SU-DHL-6 (cell line): ENCODE measurements around the gene MIS18BP1.

ENCODE experiments used
- H2AFZ ChIP-seq: fragments of 200-600 bp; sonication (generic); 2 replicates; pipeline ENCODE4 v1.6.1; 2014; ENCODE audit warnings: low read depth, mild to moderate bottlenecking, moderate library complexity, mixed read lengths, antibody characterized with exemption, low read length; ENCODE audit not compliant: severe bottlenecking
- H3F3A ChIP-seq: fragments of 200-600 bp; shearing (Covaris generic); 2 replicates; pipeline ENCODE4 v1.6.0; 2016; ENCODE audit warnings: antibody characterized with exemption, mild to moderate bottlenecking; ENCODE audit not compliant: insufficient read depth
- H3K27ac ChIP-seq: fragments of 200-600 bp; sonication (generic); 2 replicates; pipeline ENCODE4 v1.5.1; 2016; ENCODE audit warnings: low read depth, mild to moderate bottlenecking, low read length, moderate library complexity, mixed read lengths
- H3K27me3 ChIP-seq: fragments of 200-600 bp; sonication (generic), shearing (Covaris generic); 2 replicates; pipeline ENCODE4 v1.6.0; 2014; ENCODE audit warnings: mild to moderate bottlenecking, low read length
- H3K36me3 ChIP-seq: fragments of 200-600 bp; sonication (generic); 2 replicates; pipeline ENCODE4 v1.6.1; 2014; ENCODE audit warnings: mild to moderate bottlenecking, low read length, mixed read lengths
- H3K4me2 ChIP-seq: fragments of 300-600, 200-600 bp; shearing (Covaris generic), sonication (generic); 2 replicates; pipeline ENCODE4 v1.6.0; 2014; ENCODE audit warnings: low read length, low read depth, mild to moderate bottlenecking; ENCODE audit not compliant: poor library complexity, severe bottlenecking
- H3K4me3 ChIP-seq: fragments of 200-600 bp; sonication (generic); 2 replicates; pipeline ENCODE4 v1.5.1; 2014; ENCODE audit warnings: antibody characterized with exemption, low read length, mild to moderate bottlenecking, mixed read lengths; ENCODE audit not compliant: insufficient read depth, poor library complexity, severe bottlenecking
- H3K79me2 ChIP-seq: fragments of 200-600 bp; sonication (generic); 2 replicates; pipeline ENCODE4 v1.6.1; 2014; ENCODE audit warnings: mild to moderate bottlenecking, low read length, moderate library complexity; ENCODE audit not compliant: insufficient read depth
- H3K9ac ChIP-seq: fragments of 200-600 bp; sonication (generic); 2 replicates; pipeline ENCODE4 v1.7.0; 2014; ENCODE audit warnings: mild to moderate bottlenecking, low read length
- H3K9me2 ChIP-seq: fragments of 200-600 bp; sonication (generic); replicated peaks from 2 replicates; pipeline ENCODE4 v1.6.1; 2014; ENCODE audit warnings: low read length; ENCODE audit not compliant: insufficient read depth
- H3K9me3 ChIP-seq: fragments of 200-600 bp; sonication (generic); 2 replicates; pipeline ENCODE4 v1.6.1; 2014; ENCODE audit warnings: low read length, mixed read lengths; ENCODE audit not compliant: insufficient read depth
- H4K20me1 ChIP-seq: fragments of 200-600 bp; sonication (generic); 2 replicates; pipeline ENCODE4 v1.6.1; 2014; ENCODE audit warnings: low read depth, mild to moderate bottlenecking, antibody characterized with exemption, low read length, moderate library complexity, mixed read lengths
- CTCF ChIP-seq: fragments of 200-600 bp; sonication (generic); IDR thresholded peaks from one replicate; pipeline ENCODE4 v1.5.1; 2017; ENCODE audit warnings: antibody characterized with exemption, mild to moderate bottlenecking, low read length, moderate library complexity; ENCODE audit not compliant: insufficient read depth, poor library complexity, severe bottlenecking
- EZH2phosphoT487 ChIP-seq: fragments of 200-600 bp; sonication (generic), shearing (Covaris generic); conservative IDR thresholded peaks from 2 replicates; pipeline ENCODE4 v1.6.1; 2018; ENCODE audit warnings: mild to moderate bottlenecking, antibody characterized with exemption, low read length, moderate library complexity, mixed read lengths

MIS18BP1 gene

GRCh38 chr14:45212231-45212630 lies 40.8 kb downstream of the MIS18BP1 start:
- Histone ChIP-seq H3K9me3 (no peaks in the 10 kb centered on the region), H3K4me2 (no peak overlapping the region), H4K20me1 (no peaks in the 10 kb centered on the region), H3K9me2 (no peaks in the 10 kb centered on the region), H3K4me3 (no peak overlapping the region), H2AFZ (no peak overlapping the region), H3K27me3 (no peaks in the 10 kb centered on the region), H3K27ac (no peak overlapping the region), H3F3A (peaks cover 4% of the 10 kb centered on the region; the same call in 1 of the 2 replicates), H3K36me3 (peaks cover 33% of the 10 kb centered on the region), H3K9ac (no peak overlapping the region), H3K79me2 (no peaks in the 10 kb centered on the region)
- no peak for TF ChIP-seq CTCF
- no peak for TF ChIP-seq EZH2phosphoT487

GRCh38 chr14:45211295-45211694 lies 41.7 kb downstream of the MIS18BP1 start:
- Histone ChIP-seq H3K9me3 (no peaks in the 10 kb centered on the region), H4K20me1 (no peaks in the 10 kb centered on the region), H2AFZ (no peak overlapping the region), H3K9me2 (no peaks in the 10 kb centered on the region), H3K36me3 (peaks cover 25% of the 10 kb centered on the region), H3K9ac (no peak overlapping the region), H3K27me3 (no peaks in the 10 kb centered on the region), H3K4me3 (no peak overlapping the region), H3K27ac (no peak overlapping the region), H3K4me2 (no peak overlapping the region), H3K79me2 (no peaks in the 10 kb centered on the region), H3F3A (peaks cover 8% of the 10 kb centered on the region; the same call in 1 of the 2 replicates)
- TF ChIP-seq EZH2phosphoT487 (no peak), CTCF (no peak)

GRCh38 chr14:45210159-45210558 lies 42.8 kb downstream of the MIS18BP1 start:
- Histone ChIP-seq H3K36me3 (peaks cover 22% of the 10 kb centered on the region), H3K9me2 (no peaks in the 10 kb centered on the region), H3F3A (peaks cover 8% of the 10 kb centered on the region; the same call in 1 of the 2 replicates), H3K4me2 (no peak overlapping the region), H3K27me3 (no peaks in the 10 kb centered on the region), H3K79me2 (no peaks in the 10 kb centered on the region), H3K27ac (no peak overlapping the region), H3K4me3 (no peak overlapping the region), H2AFZ (no peak overlapping the region), H4K20me1 (no peaks in the 10 kb centered on the region), H3K9ac (no peak overlapping the region), H3K9me3 (no peaks in the 10 kb centered on the region)
- TF ChIP-seq CTCF (no peak), EZH2phosphoT487 (no peak)
